Activated T-helper 17 cell treated with anti-CD3 and anti-CD28 coated beads, Interleukin-2, amount 50 U/mL, for 72 hours (primary cell): ENCODE results near the gene LIPK. TPM values are rescaled to one million over a fixed set of nuclear protein-coding genes. Genes with fewer than 3 reads are reported as not detected.
"Not testable (repeated sequence)": the region's sequence is repeated elsewhere in the genome, so short reads cannot be mapped to it uniquely, and the experiment has no call there.

ENCODE experiments used
- ATAC-seq: fragments of 150-1000 bp; cut with Tn5 transposase; replicated peaks from 2 replicates; pipeline ENCODE4 v1.10.0; 2021; ENCODE audit warnings: mild to moderate bottlenecking, moderate library complexity
- H3K27ac Mint-ChIP-seq: one replicate; pipeline ENCODE4 v1.8.0; 2022; ENCODE audit warnings: mixed read lengths
- H3K27me3 Mint-ChIP-seq: one replicate; pipeline ENCODE4 v1.8.0; 2022; ENCODE audit warnings: mixed read lengths
- H3K36me3 Mint-ChIP-seq: one replicate; pipeline ENCODE4 v1.8.0; 2022; ENCODE audit warnings: low read depth, mild to moderate bottlenecking, mixed read lengths
- H3K4me1 Mint-ChIP-seq: one replicate; pipeline ENCODE4 v1.8.0; 2022; ENCODE audit warnings: mixed read lengths
- H3K4me3 Mint-ChIP-seq: one replicate; pipeline ENCODE4 v1.8.0; 2022; ENCODE audit warnings: mild to moderate bottlenecking, mixed read lengths
- H3K9me3 Mint-ChIP-seq: one replicate; pipeline ENCODE4 v1.8.0; 2022; ENCODE audit warnings: mixed read lengths
- total RNA-seq, 2 donors: library from RNA; stranded (reverse); gene quantifications; one replicate each; pipeline ENCODE4 v1.2.3, GENCODE V29; 2022

The LIPK gene
- total RNA-seq, 2 donors from 2014 or later: not detected

DNA sequence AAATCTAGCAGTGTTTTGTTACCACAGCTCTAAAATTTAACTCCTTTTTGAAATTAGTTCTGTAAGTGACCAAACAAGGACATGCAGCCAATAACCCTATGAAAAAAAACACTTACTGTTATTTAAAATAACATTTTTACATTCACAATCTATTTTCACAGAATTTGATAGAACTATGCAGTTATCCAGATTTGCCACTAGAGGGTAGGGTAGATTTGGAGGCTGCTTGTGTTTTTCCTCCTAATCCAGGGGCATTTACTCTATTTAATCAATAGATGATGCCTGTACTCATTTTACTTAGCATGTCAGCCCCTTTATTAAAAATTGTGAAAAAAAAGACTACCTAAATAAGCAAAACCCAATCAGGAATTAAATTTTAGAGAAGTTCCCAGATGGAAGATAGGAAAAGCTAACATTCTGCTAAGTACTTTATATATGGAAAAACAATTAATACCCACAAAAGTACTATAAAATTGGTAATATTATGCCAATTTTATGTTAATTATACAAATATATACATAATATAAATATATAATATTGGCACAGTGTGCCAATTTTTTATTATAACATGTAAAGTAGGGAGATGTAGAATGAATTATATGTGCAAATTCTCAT is 18.1 kb upstream of the LIPK start:
- Mint-ChIP-seq H3K4me3 (no peak overlapping the region), H3K27me3 (peaks cover 9% of the 10 kb centered on the region), H3K9me3 (no peaks in the 10 kb centered on the region), H3K4me1 (no peaks in the 10 kb centered on the region), H3K27ac (no peak overlapping the region), H3K36me3 (no peaks in the 10 kb centered on the region)
- ATAC-seq: no peak

- H3K36me3 Mint-ChIP-seq: no peaks in the 10 kb centered on the region
- H3K4me3 Mint-ChIP-seq: no peak overlapping the region
- H3K4me1 Mint-ChIP-seq: no peaks in the 10 kb centered on the region
- no peak overlapping the region for H3K27ac Mint-ChIP-seq
- H3K9me3 Mint-ChIP-seq: no peaks in the 10 kb centered on the region
- no peak for ATAC-seq
- H3K27me3 Mint-ChIP-seq: peaks cover 7% of the 10 kb centered on the region
Observed at GRCh38 chr10:88689366-88689765, 16.7 kb upstream of the LIPK start.

DNA sequence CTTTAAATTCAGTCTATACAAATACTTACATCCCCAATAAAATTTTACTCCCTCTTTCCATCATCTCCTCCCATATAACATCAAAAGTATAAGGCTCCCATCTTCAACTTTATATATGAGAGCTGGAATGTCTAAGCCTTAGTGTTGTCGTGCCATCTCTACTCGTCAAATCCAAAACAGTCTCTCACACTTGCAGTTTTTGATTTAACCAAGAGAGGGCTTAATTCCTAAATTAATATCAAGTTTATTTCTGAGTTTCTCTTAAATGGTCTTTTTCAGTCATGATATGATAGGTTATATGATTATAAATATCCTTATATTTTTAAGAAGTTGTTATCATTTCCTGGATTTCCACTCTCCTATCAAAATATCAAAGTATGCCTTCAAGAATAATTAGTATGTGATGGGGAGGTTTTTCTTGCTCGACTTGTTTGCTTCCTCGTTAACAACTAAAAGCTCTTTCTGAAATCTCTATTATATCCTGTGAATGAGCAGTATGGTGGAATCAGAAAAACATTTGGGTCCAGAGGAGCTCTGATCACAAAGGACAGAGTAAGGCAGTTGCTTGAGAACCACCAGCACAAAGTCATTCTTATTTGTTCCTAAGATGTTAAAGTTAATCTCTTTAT is 12.5 kb upstream of the LIPK start:
- no peaks in the 10 kb centered on the region for H3K4me1 Mint-ChIP-seq
- no peak overlapping the region for H3K27ac Mint-ChIP-seq
- H3K4me3 Mint-ChIP-seq: no peak overlapping the region
- no peaks in the 10 kb centered on the region for H3K36me3 Mint-ChIP-seq
- ATAC-seq: no peak
- no peaks in the 10 kb centered on the region for H3K9me3 Mint-ChIP-seq
- H3K27me3 Mint-ChIP-seq: peaks cover 12% of the 10 kb centered on the region

DNA sequence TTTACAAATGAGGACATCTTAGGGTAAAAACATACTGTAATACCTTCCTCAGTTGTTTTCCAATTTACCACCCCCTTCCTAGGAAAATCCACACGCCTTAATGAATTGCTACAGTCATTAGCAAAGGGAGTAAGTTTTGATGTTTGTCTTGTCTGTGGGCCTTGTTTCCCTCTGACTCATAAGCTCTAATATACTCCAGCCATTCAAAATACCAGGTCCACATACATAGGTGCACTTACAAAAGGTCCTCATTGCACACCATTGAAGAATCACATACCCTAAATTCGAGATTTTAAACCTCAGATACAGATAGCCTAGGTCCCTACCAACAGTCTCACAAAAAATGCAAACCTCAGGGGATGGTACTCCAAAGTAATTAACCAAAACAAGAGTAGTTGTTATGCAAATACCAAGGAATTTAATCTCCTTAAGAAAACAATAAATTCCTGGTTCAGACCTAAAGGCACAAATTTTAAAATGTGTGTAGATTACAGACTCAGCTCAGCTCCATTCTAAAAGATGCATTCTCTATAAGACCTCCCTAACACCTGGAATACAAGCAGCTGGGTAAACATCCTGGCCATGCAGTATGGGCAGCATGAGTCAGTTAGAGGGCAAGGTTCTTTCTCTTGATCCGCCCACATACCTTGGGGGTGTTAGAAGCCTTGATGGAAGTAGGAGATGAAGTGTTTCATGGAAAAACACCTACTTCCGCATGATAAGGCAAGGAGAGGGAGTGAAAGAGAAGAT is 3.0 kb upstream of the LIPK start:
- peaks cover 8% of the 10 kb centered on the region for H3K4me1 Mint-ChIP-seq
- no peaks in the 10 kb centered on the region for H3K36me3 Mint-ChIP-seq
- H3K4me3 Mint-ChIP-seq: no peak overlapping the region
- no peak overlapping the region for H3K27ac Mint-ChIP-seq
- no peaks in the 10 kb centered on the region for H3K9me3 Mint-ChIP-seq
- peak; percentile 19 for ATAC-seq
- H3K27me3 Mint-ChIP-seq: no peaks in the 10 kb centered on the region

DNA sequence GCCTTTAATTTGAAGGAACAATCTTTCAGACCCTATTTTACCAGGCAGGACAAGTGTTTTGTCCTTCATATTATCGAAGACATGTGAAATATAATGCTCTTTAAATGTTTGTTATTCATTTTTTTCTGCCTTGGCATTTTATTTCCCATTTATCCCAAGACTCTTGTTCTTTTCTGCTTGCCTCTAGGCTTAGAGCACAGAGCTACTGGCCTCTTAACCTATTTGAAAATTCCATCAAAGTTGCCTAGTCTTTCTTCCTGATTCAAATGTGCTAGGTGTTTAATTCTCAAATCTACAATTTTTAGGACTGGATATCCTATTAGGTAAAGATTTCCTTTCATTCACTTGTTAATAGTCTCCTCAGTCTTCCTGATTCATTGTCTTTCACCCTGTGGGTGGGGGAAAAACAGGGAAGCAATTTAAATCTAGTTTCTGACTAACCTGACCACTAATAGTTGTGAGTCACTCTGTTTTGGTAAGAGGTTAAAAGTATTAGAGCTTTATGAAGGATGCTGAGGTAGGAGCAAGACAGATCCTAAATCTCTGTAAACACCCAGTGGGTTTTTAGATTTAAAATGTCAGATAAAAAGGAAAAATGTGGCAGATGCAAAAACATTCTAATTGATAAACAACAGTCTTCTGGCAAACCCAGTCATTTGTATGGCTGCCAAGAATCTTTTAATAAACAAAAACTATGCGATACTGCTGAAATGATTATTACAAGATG is 1.5 kb downstream of the LIPK start:
- peak; percentile 95 for ATAC-seq
- peak overlapping the region; percentile 67 for H3K27ac Mint-ChIP-seq
- H3K4me3 Mint-ChIP-seq: peak overlapping the region; percentile 49
- no peaks in the 10 kb centered on the region for H3K27me3 Mint-ChIP-seq
- no peaks in the 10 kb centered on the region for H3K36me3 Mint-ChIP-seq
- no peaks in the 10 kb centered on the region for H3K9me3 Mint-ChIP-seq
- H3K4me1 Mint-ChIP-seq: peaks cover 8% of the 10 kb centered on the region

GRCh38 chr10:88709361-88709760 is 3.3 kb downstream of the LIPK start:
- not testable (repeated sequence) for H3K27ac Mint-ChIP-seq, H3K27me3 Mint-ChIP-seq, H3K9me3 Mint-ChIP-seq, ATAC-seq, H3K4me1 Mint-ChIP-seq, H3K36me3 Mint-ChIP-seq, H3K4me3 Mint-ChIP-seq

GRCh38 chr10:88715517-88715916 is 9.5 kb downstream of the LIPK start:
- ATAC-seq: no peak
- Mint-ChIP-seq H3K27ac (no peak overlapping the region), H3K4me1 (no peaks in the 10 kb centered on the region), H3K36me3 (no peaks in the 10 kb centered on the region), H3K9me3 (no peaks in the 10 kb centered on the region), H3K4me3 (no peak overlapping the region), H3K27me3 (peaks cover 12% of the 10 kb centered on the region)

GRCh38 chr10:88721392-88721791 is 15.3 kb downstream of the LIPK start:
- Mint-ChIP-seq H3K36me3 (no peaks in the 10 kb centered on the region), H3K4me1 (no peaks in the 10 kb centered on the region), H3K27me3 (peaks cover 13% of the 10 kb centered on the region), H3K4me3 (no peak overlapping the region), H3K9me3 (no peaks in the 10 kb centered on the region), H3K27ac (no peak overlapping the region)
- no peak for ATAC-seq

DNA sequence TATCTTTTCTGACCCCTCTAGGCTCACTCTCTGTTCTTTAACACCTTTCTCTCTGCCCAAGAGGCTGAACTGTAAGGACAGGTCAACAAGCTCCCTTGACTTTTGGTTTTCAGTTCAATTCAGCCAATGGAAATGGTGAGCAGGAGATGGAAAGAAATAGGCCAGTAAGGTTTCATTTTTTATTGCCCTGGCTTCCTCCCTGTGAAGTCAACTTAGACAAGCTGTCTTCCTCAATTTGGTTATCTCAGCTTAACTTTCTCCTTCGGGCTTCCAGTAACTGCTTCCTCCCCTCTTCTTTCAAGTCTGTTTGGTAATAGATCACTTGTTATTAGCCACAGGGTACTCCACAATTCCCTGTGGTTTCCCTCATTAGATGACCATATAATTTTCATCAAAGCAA is 19.7 kb downstream of the LIPK start:
- no peaks in the 10 kb centered on the region for H3K4me1 Mint-ChIP-seq
- H3K27ac Mint-ChIP-seq: no peak overlapping the region
- no peak for ATAC-seq
- H3K36me3 Mint-ChIP-seq: no peaks in the 10 kb centered on the region
- H3K27me3 Mint-ChIP-seq: peaks cover 12% of the 10 kb centered on the region
- no peak overlapping the region for H3K4me3 Mint-ChIP-seq
- H3K9me3 Mint-ChIP-seq: peaks cover 4% of the 10 kb centered on the region

DNA sequence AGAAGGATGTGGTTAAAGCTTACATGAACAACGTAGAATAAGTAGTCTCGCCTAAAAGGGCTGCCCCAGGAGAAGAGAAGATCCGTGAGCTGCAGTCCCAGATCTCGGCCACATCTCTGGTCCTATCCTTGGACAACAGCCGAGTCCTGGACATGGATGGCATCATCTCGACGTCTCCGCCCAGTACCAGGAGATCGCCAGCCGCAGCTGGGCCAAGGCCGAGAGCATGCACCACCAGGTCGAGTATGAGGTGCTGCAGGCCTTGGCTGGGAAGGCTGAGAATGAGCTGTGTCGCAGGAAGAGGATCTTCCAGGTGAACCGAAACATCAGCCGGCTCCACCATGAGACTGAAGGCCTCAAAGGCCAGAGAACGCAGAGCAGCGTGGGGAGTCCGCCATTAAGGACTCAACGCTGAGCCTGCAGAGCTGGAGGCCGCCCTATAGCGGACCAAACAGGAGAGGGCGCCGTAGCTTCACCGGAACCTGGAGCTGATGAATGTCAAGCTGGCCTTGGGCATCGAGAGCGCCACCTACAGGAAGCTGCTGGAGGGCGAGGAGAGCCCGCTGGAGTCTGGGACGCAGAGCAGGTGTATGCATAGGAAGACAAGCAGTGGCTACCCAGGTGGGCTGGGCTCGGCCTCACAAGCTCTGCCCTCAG is 22.2 kb downstream of the LIPK start:
- H3K36me3 Mint-ChIP-seq: no peaks in the 10 kb centered on the region
- H3K27ac Mint-ChIP-seq: no peak overlapping the region
- peak; percentile 53 for ATAC-seq
- no peak overlapping the region for H3K4me3 Mint-ChIP-seq
- H3K9me3 Mint-ChIP-seq: peaks cover 4% of the 10 kb centered on the region
- H3K27me3 Mint-ChIP-seq: peaks cover 8% of the 10 kb centered on the region
- no peaks in the 10 kb centered on the region for H3K4me1 Mint-ChIP-seq

DNA sequence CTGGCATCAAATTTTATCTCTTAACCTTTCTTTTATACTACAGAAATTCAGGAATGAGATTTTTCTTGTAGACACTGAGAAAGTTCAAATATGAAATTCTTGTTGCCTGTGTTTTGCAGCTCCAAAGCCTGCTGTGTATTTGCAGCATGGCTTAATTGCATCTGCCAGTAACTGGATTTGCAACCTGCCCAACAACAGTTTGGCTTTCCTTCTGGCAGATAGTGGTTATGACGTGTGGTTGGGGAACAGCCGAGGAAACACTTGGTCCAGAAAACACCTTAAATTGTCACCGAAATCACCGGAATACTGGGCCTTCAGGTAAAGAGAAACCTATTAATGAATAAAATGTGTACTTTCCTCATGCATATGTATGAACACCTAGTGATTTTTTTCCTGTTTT is 24.8 kb downstream of the LIPK start:
- no peaks in the 10 kb centered on the region for H3K4me1 Mint-ChIP-seq
- no peak for ATAC-seq
- no peak overlapping the region for H3K4me3 Mint-ChIP-seq
- peaks cover 4% of the 10 kb centered on the region for H3K9me3 Mint-ChIP-seq
- peaks cover 12% of the 10 kb centered on the region for H3K27me3 Mint-ChIP-seq
- H3K36me3 Mint-ChIP-seq: no peaks in the 10 kb centered on the region
- H3K27ac Mint-ChIP-seq: no peak overlapping the region

DNA sequence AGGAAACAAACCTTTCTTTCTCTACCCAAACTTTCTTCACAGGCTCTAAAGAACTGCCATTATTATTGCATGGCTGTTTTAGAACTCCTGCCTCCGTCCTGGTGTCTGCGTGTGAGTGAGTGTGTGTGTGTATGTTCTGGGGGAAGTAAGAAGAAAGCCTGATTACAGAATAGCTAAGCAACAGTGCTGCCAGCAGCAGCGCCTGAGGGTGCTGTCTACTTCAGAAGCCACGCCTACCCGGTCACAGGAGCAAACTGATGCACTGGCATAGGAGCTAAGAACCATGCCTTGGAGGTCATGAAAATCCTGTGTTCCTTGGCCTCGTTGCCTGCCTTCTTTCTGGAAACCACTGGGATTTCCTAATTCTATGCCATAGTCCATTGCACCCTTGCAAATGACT is 25.2 kb downstream of the LIPK start:
- no peaks in the 10 kb centered on the region for H3K36me3 Mint-ChIP-seq
- peaks cover 12% of the 10 kb centered on the region for H3K27me3 Mint-ChIP-seq
- peaks cover 4% of the 10 kb centered on the region for H3K9me3 Mint-ChIP-seq
- H3K4me1 Mint-ChIP-seq: no peaks in the 10 kb centered on the region
- H3K27ac Mint-ChIP-seq: no peak overlapping the region
- H3K4me3 Mint-ChIP-seq: no peak overlapping the region
- ATAC-seq: no peak

DNA sequence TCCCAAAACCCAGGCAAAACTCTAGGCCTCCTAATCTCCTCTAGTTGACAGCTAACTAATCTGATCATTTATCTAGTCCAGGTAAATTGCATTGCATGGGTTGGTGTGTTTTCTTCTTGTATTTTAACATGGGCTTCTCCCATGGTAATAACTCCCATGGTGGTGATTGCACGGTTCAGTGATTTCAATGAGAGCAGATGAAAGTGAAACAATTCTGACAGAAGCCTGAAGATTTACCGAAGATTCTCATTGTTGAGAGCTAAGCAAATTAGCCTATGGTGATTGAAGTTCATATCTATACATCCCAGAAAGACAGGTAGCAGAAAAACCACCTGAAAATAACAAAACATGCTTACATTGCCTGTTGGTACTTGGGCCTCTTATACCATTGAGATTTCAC is 27.2 kb downstream of the LIPK start:
- no peak for ATAC-seq
- H3K4me3 Mint-ChIP-seq: no peak overlapping the region
- no peaks in the 10 kb centered on the region for H3K9me3 Mint-ChIP-seq
- peaks cover 4% of the 10 kb centered on the region for H3K27me3 Mint-ChIP-seq
- H3K36me3 Mint-ChIP-seq: no peaks in the 10 kb centered on the region
- no peaks in the 10 kb centered on the region for H3K4me1 Mint-ChIP-seq
- no peak overlapping the region for H3K27ac Mint-ChIP-seq

DNA sequence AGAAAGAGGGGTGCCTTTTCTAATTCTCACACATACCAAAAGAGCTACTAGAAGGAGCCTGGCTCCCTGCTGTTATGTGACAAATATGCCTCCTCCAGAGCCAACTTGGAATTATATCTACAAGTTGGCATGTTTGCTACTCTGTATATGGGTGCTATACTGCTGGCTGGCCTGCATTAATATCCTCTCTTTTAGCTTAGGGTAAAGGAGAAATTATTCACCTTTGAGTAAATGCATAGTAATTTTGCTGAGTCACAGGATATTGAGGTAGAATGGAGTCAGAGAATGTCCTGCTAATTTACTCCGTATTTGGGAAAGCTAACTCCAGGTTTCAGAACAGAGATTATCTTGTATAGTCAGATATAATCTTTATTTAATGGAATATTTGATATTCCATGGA is 29.6 kb downstream of the LIPK start:
- no peak overlapping the region for H3K27ac Mint-ChIP-seq
- H3K4me1 Mint-ChIP-seq: no peaks in the 10 kb centered on the region
- no peak for ATAC-seq
- H3K27me3 Mint-ChIP-seq: peaks cover 12% of the 10 kb centered on the region
- no peaks in the 10 kb centered on the region for H3K9me3 Mint-ChIP-seq
- no peak overlapping the region for H3K4me3 Mint-ChIP-seq
- H3K36me3 Mint-ChIP-seq: no peaks in the 10 kb centered on the region
